GM12878 (cell line): Measurements from ENCODE around the gene CCR7. TPM values are rescaled to one million over a fixed set of nuclear protein-coding genes. Genes with fewer than 3 reads are reported as not detected.
A peak's percentile ranks its signal among the peaks of the same experiment; 100 is the strongest.

Source experiments
- ATAC-seq: fragments of 200-7000 bp; cut with Tn5 transposase; 3 replicates; pipeline ENCODE4 v1.9.1; 2020; ENCODE audit warnings: mild to moderate bottlenecking, moderate library complexity
- BruUV-seq: library from RNA; stranded (reverse); fragments of 400-500 nt; replicated peaks from 2 replicates; lab custom pipeline; 2021; lab: Mats Ljungman, UMichigan
- CTCF ChIA-PET: fragments of 300-600 bp; sonication (Branson Sonifier 250); formaldehyde crosslinking; extraction: SDS; loops from one replicate; lab custom pipeline; 2021; ENCODE audit warnings: inconsistent platforms; lab: Yijun Ruan, JAX
- POLR2A ChIA-PET: fragments of 350-600 bp; formaldehyde crosslinking; extraction: SDS; loops from one replicate; lab custom pipeline; 2021; ENCODE audit warnings: inconsistent platforms; lab: Charles Lee
- RAD21 ChIA-PET: fragments of 300-600 bp; sonication (Branson Sonifier 250); formaldehyde crosslinking; loops from one replicate; lab custom pipeline; 2023; ENCODE audit warnings: antibody characterized with exemption; ENCODE audit not compliant: unreplicated experiment; lab: Charles Lee
- SMC1A ChIA-PET: fragments of 300-600 bp; sonication (Branson Sonifier 250); formaldehyde crosslinking; loops from one replicate; lab custom pipeline; 2023; ENCODE audit not compliant: unreplicated experiment, uncharacterized antibody; lab: Charles Lee
- DNase-seq: peaks from one replicate; pipeline ENCODE4 v3.0.0-alpha.2; 2011; ENCODE audit warnings: low read depth, low spot score
- FAIRE-seq: peaks from 3 replicates; lab custom pipeline; 2011; peaks lifted over from hg19 to GRCh38; lab: Jason Lieb, UNC
- H2AFZ ChIP-seq: 2 replicates; pipeline ENCODE4 v1.6.0; 2011; ENCODE audit warnings: low read depth, low read length, control low read depth; ENCODE audit not compliant: control insufficient read depth
- H3K27ac ChIP-seq: 2 replicates; pipeline ENCODE4 v1.5.1; 2011; ENCODE audit warnings: control low read depth; ENCODE audit not compliant: control insufficient read depth, insufficient read depth
- H3K27me3 ChIP-seq, 2 experiments: replicated peaks in 1 of 2; 2 replicates each; pipeline versions ENCODE4 v1.6.0 to v1.6.1; 2011; ENCODE audit warnings: low read length in 1 of 2; ENCODE audit not compliant: control insufficient read depth in 2 of 2, insufficient read depth in 2 of 2
- H3K36me3 ChIP-seq, 2 experiments: 2 replicates each; pipeline ENCODE4 v1.5.1; 2011; ENCODE audit warnings: low read length in 1 of 2; ENCODE audit not compliant: control insufficient read depth in 2 of 2, insufficient read depth in 2 of 2
- H3K4me1 ChIP-seq: 2 replicates; pipeline ENCODE4 v1.6.1; 2011; ENCODE audit warnings: mild to moderate bottlenecking, low read length, moderate library complexity, mixed read lengths; ENCODE audit not compliant: control insufficient read depth, insufficient read depth
- H3K4me2 ChIP-seq: 2 replicates; pipeline ENCODE4 v1.6.0; 2011; ENCODE audit warnings: control low read depth; ENCODE audit not compliant: control insufficient read depth, insufficient read depth
- H3K4me3 ChIP-seq: fragments of 200-600 bp; sonication (generic); 2 replicates; pipeline ENCODE4 v1.5.1; 2016
- H3K79me2 ChIP-seq: 2 replicates; pipeline ENCODE4 v1.6.0; 2011; ENCODE audit warnings: low read length; ENCODE audit not compliant: control insufficient read depth, insufficient read depth
- H3K9ac ChIP-seq: 2 replicates; pipeline ENCODE4 v1.8.0; 2011; ENCODE audit warnings: low read length, control low read depth, mixed read lengths; ENCODE audit not compliant: control insufficient read depth, insufficient read depth
- H3K9me3 ChIP-seq: replicated peaks from 3 replicates; pipeline ENCODE4 v1.5.1; 2011; ENCODE audit warnings: mild to moderate bottlenecking, low read length; ENCODE audit not compliant: control insufficient read depth, insufficient read depth
- H4K20me1 ChIP-seq: 2 replicates; pipeline ENCODE4 v1.6.0; 2011; ENCODE audit not compliant: control insufficient read depth, insufficient read depth
- ESRRA ChIP-seq: IDR thresholded peaks from 2 replicates; pipeline ENCODE4 v1.6.1; 2012; ENCODE audit warnings: mild to moderate bottlenecking, low read length, improper control_type of control experiment
- NR2F1 ChIP-seq: fragments of 450-650 bp; conservative IDR thresholded peaks from 2 replicates; pipeline ENCODE4 v1.6.1; 2017; ENCODE audit warnings: mild to moderate bottlenecking
- PAX5 ChIP-seq: IDR thresholded peaks from 2 replicates; pipeline ENCODE4 v1.6.1; 2011; ENCODE audit warnings: low read depth, low read length, borderline replicate concordance
- POLR2A ChIP-seq: IDR thresholded peaks from 2 replicates; pipeline ENCODE4 v1.6.1; 2011; ENCODE audit warnings: low read depth, mild to moderate bottlenecking, low read length
- WGBS: methylation state at CpG from one replicate; pipeline ENCODE4 v1.1.6; 2016; ENCODE audit warnings: low lambda C conversion rate; ENCODE audit not compliant: insufficient replicate concordance, insufficient coverage; ENCODE audit errors: missing lambda C conversion rate; 5-methylcytosine and 5-hydroxymethylcytosine counted together
- in situ Hi-C: fragments of 300-500 bp; cut with MboI; formaldehyde crosslinking; loops from 9 replicates; pipeline ENCODE4 v1.14.3; 2018; ENCODE audit warnings: mixed read lengths
- intact Hi-C: fragments of 100-400 bp; cut with micrococcal nuclease; formaldehyde crosslinking; loops from one replicate; pipeline ENCODE4 v1.14.2; 2022; ENCODE audit not compliant: unreplicated experiment
- polyA plus RNA-seq, 11 experiments: library from polyadenylated mRNA; depleted of rRNA in 4 of 11; unstranded in 6 of 11; stranded (reverse) in 5 of 11; fragments of >200 nt; fragmentation: Nextera tagmentation in 4 of 11; fragmentation: Illumina TruSeq in 1 of 11; extraction: Ambion mirVana in 4 of 11; extraction: Trizol in 1 of 11; gene quantifications; 1 replicate in 1 of 11; 2 replicates in 10 of 11; pipeline versions ENCODE4 v1.2.1 to v1.2.3, GENCODE V29; 2011 to 2016; ENCODE audit warnings: inconsistent platforms in 2 of 11, missing spikeins in 2 of 11, low read depth in 1 of 11
- total RNA-seq, 4 experiments: library from RNA; depleted of rRNA in 3 of 4; stranded (reverse); fragments of >200 nt in 3 of 4; fragmentation: Illumina TruSeq in 1 of 4; extraction: Trizol in 1 of 4; gene quantifications; 2 replicates each; pipeline versions ENCODE4 v1.2.1 to v1.2.3, GENCODE V29; 2013 to 2021

Gene CCR7
- total and polyA plus RNA-seq, 10 of the 15 experiments (the other 5 are each of a cell fraction or from before 2014, with no cell fraction given): 131 to 1,171 (median 260) TPM

GRCh38 chr17:40548491-40548981, 16.7 kb downstream of the CCR7 start:
- ChIA-PET SMC1A (interaction anchor here (0.5 to 21.2 kb wide), 15 partner anchors 8 to 1004 kb away, joined by 3 to 430 read pairs (median 5); partner anchors contain the start of genes CCR7 and TOP2A), RAD21 (interaction anchor here (0.9 to 21.1 kb wide), 13 partner anchors 10 to 244 kb away, joined by 3 to 514 read pairs (median 6); partner anchors contain the start of gene TOP2A), CTCF (interaction anchor here (0.9 to 13.0 kb wide), 8 partner anchors 12 to 128 kb away, joined by 3 to 138 read pairs (median 8); no protein-coding TSS in a partner anchor), POLR2A (interaction anchor here (0.6 to 3.5 kb wide), 10 partner anchors 9 to 66 kb away, joined by 3 to 40 read pairs (median 14); no protein-coding TSS in a partner anchor)
- Histone ChIP-seq H4K20me1 (no peaks in the 10 kb centered on the region), H3K9me3 (no peaks in the 10 kb centered on the region; the same call in 2 of the 3 replicates), H3K9ac (no peak overlapping the region), H3K27me3 (no peaks in the 10 kb centered on the region), H3K79me2 (no peaks in the 10 kb centered on the region), H3K4me2 (peak overlapping the region; percentile 34; the same call in 1 of the 2 replicates), H3K4me3 (no peak overlapping the region), H2AFZ (no peak overlapping the region), H3K36me3 (peaks cover 0 to 4% of the 10 kb centered on the region in 2 experiments; a peak in 2 of 4 replicates), H3K4me1 (peaks cover 30% of the 10 kb centered on the region), H3K27ac (no peak overlapping the region)
- no peak for DNase-seq
- intact Hi-C loops: loop anchor here (5.0 to 10.0 kb wide), 2 partner anchors 186 to 246 kb away; partner anchors contain the start of genes GJD3 and KRT28
- no peak for ATAC-seq
- no peak for FAIRE-seq
- 61% methylated on average over 9 of the region's 9 CpGs for WGBS
- peak; percentile 21; the same call in 1 of the 2 replicates for TF ChIP-seq POLR2A
- TF ChIP-seq ESRRA: no peak
- no peak for TF ChIP-seq NR2F1
- TF ChIP-seq PAX5: 0 out of 2 replicates have a peak, but pooled peaks have one; percentile 8
- in situ Hi-C loops: loop anchor here (25.0 kb wide), 1 partner anchor 111 kb away; the partner anchor contains the start of gene IGFBP4
- no TSS peak for BruUV-seq
